ENCODE data around the gene ANKUB1.
"Not testable (repeated sequence)": the region's sequence is repeated elsewhere in the genome, so short reads cannot be mapped to it uniquely, and the experiment has no call there.

Gene ANKUB1

DNA sequence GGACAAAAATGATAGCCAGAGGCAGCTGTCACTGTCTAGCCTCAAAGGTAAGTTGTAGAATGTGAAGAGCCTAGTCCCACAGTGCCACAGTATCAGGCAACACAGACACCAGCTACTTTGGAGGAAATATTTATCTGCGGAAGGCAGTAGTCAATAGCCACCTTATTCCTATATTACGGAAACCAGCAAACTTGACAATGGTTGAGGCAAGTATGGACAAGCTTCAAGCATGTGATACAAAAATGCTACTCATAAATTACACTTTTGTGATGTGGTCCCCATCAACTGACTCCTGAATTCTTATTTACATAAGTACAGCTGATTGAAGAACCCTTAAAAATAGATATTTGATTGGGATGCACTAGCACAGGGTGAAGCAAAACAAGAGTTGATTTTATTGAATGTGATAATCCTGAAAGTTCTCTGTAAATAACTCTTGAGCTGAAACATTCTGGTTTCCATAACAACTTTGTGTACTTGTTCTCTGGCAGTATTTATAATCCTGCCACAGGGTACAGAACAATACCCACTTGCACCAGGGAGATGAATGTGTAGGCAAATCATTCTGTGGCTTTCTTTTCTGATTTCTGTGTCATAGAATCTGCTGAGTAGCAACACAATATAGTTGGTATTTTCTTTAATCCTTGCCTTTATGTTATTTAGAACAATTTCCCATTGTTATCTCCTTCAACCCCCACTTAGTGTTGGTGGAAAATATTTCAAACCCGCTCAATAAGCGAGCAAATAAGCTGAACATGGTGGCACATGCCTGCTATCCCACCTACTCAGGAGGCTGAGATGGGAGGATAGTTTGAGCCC is at the start of gene ANKUB1:
Gene ANKUB1, minus strand, starts transcription at position 103 of the 819 bp plus-strand sequence. CDS start 188 bp downstream, outside the sequence.
- peak; percentile 88 for DNase-seq

- no peak for DNase-seq
These were observed 47.5 kb upstream of the ANKUB1 start for GRCh38 chr3:149839896-149840295.

- not testable (repeated sequence) for DNase-seq
These were observed 47.1 kb upstream of the ANKUB1 start for GRCh38 chr3:149839469-149839868.

DNA sequence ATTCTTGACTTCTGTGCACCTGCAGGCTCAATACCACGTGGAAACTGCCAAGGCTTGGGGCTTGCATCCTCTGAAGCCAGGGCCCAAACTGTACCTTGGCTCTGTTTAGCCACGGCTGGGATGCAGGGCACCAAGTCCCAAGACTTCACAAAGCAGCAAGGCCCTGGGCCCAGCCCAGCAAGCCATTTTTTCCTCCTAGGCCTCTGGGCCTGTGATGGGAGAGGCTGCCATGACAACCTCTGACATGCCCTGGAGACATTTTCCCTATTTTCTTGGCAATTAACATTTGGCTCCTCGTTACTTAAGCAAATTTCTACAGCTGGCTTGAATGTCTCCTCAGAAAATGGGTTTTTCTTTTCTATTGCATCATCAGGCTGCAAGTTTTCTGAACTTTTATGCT is 46.1 kb upstream of the ANKUB1 start:
- not testable (repeated sequence) for DNase-seq

GRCh38 chr3:149833241-149833640 is 40.9 kb upstream of the ANKUB1 start:
- DNase-seq, result no peak

DNA sequence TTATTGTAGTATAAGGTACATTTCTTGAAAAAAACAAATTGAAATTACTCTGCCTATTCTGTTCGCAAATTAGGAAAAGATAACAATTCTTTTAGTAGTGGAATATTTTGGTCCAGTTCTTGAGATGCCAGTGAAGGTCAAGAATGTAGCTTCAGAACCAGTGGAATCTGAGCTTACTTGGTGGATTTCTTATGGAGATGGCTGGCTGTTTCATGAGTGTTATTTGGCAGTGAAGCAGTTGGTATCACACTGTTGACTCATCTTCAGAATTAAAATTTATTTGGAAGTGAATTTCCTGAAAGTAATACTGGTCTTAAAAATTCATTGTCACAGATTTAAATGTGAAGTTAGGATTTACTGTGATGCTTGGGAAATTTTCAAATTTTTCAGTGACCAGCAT is 39.7 kb upstream of the ANKUB1 start:
- no peak for DNase-seq

DNA sequence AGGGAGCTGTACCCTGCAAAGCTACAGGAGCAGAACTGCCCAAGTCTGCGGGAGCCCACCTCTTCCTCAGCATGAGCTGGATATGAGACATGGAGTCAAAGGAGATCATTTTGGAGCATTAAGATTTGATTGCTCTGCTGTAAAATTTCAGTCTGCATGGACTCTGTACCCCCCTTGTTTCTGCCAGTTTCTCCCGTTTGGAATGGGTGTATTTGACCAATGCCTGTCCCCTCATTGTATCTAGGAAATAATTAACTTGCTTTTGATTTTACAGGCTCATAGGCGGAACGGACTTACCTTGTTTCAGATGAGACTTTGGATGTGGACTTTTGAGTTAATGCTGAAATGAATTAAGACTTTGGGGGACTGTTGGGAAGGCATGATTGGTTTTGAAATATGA is 39.0 kb upstream of the ANKUB1 start:
- DNase-seq, result no peak

DNA sequence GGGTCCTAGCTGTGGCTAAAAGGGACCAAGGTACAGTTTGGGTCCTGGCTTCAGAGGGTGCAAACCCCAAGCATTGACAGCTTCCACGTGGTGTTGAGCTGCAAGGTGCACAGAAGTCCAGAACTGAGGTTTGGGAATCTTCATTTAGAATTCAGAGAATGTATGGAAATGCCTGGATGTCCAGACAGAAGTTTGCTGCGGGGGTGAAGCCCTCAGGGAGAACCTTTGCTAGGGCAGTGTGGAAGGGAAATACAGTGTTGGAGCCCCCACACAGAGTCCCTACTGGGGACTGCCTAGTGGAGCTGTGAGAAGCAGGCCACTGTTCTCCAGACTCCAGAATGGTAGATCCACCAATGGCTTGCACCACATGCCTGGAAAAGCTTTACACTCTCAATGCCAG is 38.5 kb upstream of the ANKUB1 start:
- DNase-seq, result peak; percentile 9

- DNase-seq, result not testable (repeated sequence)
These were observed 37.3 kb upstream of the ANKUB1 start for GRCh38 chr3:149829631-149830030.

GRCh38 chr3:149828390-149828789 is 36.0 kb upstream of the ANKUB1 start:
- DNase-seq, result no peak

DNA sequence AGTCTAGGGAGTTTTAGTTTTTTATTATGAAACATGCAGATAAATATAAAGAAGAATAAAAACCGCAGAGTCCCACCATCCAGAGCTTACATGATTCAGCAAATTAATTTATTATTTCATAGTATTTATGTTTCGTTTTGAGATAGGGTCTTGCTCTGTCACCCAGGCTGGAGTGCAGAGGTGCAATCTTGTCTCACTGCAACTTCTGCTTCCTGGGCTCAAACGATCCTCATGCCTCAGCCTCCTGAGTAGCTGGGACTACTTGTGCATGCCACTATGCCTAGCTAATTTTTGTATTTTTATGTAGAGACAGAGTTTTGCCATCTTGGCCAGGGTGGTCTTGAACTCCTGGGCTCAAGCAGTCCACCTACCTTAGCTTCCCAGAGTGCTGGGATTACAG is 34.3 kb upstream of the ANKUB1 start:
- no peak for DNase-seq

GRCh38 chr3:149820183-149820582 is 27.8 kb upstream of the ANKUB1 start:
- DNase-seq, result no peak

GRCh38 chr3:149819432-149819831 is 27.1 kb upstream of the ANKUB1 start:
- no peak for DNase-seq

GRCh38 chr3:149816986-149817385 is 24.6 kb upstream of the ANKUB1 start:
- no peak for DNase-seq

- DNase-seq, result no peak
These were observed 24.0 kb upstream of the ANKUB1 start for GRCh38 chr3:149816311-149816710.

DNA sequence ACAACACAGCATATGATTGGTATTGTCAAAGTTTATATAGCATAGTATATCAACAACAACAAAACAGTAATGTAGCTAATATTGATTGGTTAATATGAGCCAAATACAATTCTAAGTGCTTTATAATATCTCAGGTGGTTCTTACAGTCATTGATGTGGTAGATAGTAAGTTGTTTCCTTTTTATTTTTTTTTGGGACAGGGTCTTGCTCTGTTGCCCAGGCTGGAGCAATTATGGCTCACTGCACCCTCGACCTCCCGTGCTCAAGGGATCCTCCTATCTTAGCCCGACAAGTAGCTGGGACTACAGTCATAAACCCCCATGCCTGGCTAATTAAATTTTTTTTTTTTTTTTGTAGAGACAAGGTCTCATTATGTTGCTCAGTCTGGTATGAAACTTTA is 23.4 kb upstream of the ANKUB1 start:
- DNase-seq, result no peak

- DNase-seq, result no peak
These were observed 23.0 kb upstream of the ANKUB1 start for GRCh38 chr3:149815321-149815720.

GRCh38 chr3:149813367-149814281 is 21.3 kb upstream of the ANKUB1 start:
- DNase-seq, result peak; percentile 66

DNA sequence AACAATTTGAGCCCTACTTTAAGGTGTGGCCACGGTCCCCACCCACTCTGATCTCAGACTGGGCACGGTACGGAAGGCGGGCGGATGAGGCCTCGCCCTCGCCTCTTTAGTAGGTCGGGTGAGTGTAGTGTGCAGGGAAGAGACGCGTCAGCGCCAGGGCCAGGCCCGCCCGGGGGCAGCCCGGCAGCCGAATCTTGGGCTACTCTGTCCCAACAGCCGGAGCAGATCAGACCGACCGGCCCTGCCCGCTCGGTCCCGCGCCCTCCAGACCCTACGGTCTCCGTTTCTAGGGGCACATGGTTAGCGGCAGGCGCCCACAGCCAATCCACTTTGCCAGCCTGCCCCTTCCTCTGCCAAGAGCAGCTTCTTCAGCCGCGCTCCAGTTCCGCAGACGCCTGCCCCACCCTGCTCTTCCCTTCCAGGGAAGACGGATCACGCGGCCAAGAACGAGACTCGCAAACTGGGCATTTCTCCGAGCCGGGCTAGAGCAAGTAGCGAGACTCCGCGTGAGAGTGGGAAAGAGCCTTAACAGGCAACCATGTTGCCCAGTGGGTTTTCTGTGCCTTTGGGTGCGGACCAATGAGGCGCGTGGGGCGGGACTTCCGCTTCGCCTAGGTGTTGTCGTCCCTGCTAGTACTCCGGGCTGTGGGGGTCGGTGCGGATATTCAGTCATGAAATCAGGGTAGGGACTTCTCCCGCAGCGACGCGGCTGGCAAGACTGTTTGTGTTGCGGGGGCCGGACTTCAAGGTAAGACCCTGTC is 20.4 kb upstream of the ANKUB1 start, which contains the start of gene RNF13:
Gene RNF13, plus strand, starts transcription at position 610 of the 761 bp plus-strand sequence. CDS start 32,812 bp downstream, outside the sequence.
- DNase-seq, result peak; percentile 92

DNA sequence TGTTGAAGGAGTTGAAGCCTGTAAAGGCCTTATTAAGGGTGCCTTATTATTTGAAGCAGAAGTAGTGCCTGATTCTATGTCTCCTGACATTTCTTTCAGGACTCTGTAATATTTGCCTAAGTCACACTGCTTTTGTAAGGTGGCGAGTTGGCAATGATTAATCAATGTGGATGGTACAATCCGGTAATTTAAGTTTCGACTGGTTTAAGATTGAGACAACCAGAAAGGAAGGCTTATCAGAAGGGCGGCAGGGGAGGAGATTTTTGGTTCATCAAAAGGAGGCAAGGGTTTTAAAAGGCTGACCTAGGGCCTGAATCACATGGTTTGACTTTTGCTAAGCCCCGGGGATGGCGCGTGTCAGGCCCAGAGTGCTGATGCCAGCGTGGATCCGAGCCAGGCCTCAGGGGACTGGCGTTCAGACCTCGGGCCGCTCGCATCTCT is 19.8 kb upstream of the ANKUB1 start:
- DNase-seq, result no peak

GRCh38 chr3:149810846-149811245 is 18.5 kb upstream of the ANKUB1 start:
- DNase-seq, result no peak

GRCh38 chr3:149809699-149810098 is 17.3 kb upstream of the ANKUB1 start:
- peak; percentile 7 for DNase-seq
